Ramos (cell line): ENCODE results near the gene ZFPM1.
"Not testable (repeated sequence)": the region's sequence is repeated elsewhere in the genome, so short reads cannot be mapped to it uniquely, and the experiment has no call there.

ENCODE experiments used
- in situ Hi-C: fragments of 300-500 bp; cut with MboI; formaldehyde crosslinking; loops from one replicate; pipeline ENCODE4 v1.14.3; 2022; ENCODE audit warnings: low sequenced_read_pairs; ENCODE audit not compliant: unreplicated experiment

The ZFPM1 gene

DNA sequence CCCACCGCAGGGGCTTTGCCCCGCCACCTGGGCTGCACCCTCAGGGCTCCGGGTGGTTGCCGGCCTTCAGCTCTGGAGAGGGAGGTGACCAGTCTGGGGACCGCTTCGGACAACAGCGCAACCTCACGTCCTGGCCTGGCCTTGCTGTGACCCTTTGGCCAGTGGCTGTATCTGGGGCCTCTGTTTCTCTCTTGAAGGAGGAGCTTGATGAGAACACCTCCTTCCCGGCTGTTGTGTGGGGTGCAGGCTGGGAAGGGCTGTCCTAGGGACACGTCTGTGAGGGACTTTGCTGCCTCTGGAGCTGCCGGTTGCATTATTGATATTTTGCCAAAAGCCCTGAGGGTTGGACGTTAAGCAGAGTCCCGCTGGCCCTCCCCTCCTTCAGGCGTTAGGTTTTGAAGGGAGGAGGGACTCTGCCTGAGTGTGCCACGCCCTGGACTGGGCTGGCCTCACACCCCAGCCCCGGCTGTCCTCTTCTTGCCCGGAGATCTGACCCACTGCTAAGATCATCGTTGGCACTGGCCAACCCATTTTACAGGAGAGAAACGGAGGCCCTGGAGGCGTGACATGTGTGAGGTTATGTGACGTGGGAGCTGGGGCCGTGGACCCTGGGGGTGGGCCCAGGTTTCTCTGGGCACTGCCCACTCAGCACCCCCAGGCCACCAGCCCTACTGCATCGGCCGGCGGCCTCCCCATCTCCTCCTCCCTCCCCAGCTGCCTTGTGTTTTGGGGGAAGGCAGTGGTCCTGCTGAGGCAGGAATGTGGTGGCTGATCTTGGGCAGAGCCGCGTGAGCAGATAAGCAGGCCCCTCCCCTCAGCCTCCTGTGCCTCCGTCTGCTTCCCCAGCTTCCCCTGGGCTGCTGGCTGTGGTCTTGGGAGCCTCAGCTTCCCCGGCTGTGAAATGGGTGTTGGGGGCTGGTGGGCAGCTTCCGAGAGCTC, 8.5 kb downstream of the ZFPM1 start:
- in situ Hi-C loops: no loop called here

DNA sequence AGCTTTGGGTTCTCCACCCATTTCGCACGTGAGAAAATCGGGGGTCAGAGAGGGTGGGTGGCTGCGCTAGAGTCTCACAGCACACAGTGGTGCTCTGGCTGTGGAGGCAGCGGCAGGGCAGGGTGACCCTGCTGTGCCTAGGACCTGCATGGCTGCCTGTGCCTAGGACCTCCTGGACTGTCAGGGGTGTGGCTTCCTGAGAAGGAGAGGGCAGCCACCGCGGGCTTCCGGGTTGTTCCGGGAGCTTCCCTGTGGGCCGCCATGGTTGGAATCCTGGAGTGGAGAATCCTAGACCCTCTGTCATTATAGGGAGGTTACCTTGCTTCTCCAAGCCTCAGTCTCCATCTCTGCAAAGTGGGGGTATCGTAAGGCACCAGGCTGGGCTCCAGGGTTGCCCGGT, 9.3 kb downstream of the ZFPM1 start:
- in situ Hi-C loops: no loop called here

DNA sequence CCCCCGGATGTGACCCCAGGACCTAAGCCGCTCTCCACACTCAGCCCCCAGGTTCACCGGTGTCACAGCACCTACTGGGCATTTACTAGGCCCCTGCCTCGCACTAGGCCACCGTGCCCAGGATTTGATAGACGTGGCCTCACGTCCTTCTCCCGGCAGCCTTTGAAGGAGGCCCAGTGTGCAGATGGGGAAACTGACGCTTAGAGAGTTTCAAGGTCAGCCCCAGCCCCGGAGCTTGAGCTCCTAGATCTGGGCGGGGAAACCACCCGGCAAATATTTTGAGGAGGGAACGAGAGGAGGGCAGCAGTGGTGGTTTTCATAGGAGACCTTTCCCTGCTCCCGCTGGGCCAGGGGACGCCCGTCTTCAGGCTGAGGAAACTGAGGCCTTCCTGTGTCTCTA, 10.3 kb downstream of the ZFPM1 start:
- in situ Hi-C loops: no loop called here

DNA sequence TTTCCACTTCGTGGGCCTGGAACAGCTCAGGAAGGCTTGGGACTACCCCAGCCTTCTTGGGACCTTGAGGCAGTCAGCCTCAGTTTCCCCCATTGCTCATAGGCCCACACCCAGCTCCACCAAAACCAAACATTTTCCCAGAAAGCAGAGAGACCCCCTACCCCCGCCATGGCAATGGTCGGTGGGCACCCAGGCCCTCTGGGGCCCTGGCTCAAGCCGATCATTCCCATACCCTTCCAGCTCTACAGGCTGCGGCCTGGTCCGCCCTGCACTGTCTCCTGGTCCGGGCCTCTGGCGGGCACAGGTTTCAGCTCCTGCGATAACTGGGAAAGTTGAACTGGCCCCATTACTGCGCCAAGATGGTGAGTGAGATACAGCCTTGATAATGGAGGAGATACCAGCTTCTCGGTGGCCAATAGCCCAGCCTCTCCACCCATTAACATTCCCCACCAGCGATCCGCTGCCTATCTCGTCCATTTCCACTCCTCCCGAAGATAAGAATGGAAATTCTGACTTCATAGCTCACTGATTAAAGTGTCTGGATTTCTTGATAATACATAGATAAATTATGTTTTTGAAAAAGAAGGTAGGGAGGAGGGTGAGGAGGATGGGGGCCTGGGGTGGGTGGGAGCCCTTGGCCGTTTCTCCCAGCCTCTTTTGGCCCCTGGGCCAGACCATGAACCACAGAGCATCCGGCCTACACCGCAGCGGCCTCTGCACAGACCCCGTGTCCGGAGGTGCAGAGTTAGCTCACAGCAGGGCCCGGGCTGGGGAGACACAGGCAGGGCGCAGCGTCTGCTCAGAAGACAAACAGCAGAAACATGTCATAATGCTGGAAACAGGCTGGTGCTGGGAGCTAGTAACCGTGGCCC, 11.6 kb downstream of the ZFPM1 start:
- in situ Hi-C loops: no loop called here

GRCh38 chr16:88465387-88465983, 12.4 kb downstream of the ZFPM1 start:
- in situ Hi-C loops: no loop called here

GRCh38 chr16:88466175-88466862, 13.2 kb downstream of the ZFPM1 start:
- in situ Hi-C loops: no loop called here

- in situ Hi-C loops: no loop called here
Observed at GRCh38 chr16:88466949-88467348, 13.9 kb downstream of the ZFPM1 start.

- in situ Hi-C loops: no loop called here
Observed at GRCh38 chr16:88467541-88467944, 14.5 kb downstream of the ZFPM1 start.

GRCh38 chr16:88468275-88469129, 15.4 kb downstream of the ZFPM1 start:
- in situ Hi-C loops: no loop called here

- in situ Hi-C loops: no loop called here
Observed at GRCh38 chr16:88469615-88470395, 16.7 kb downstream of the ZFPM1 start.

- in situ Hi-C loops: not testable (repeated sequence)
Observed at GRCh38 chr16:88470396-88470680, 17.3 kb downstream of the ZFPM1 start.

GRCh38 chr16:88470696-88471095, 17.6 kb downstream of the ZFPM1 start:
- in situ Hi-C loops: not testable (repeated sequence)

- in situ Hi-C loops: no loop called here
Observed at GRCh38 chr16:88471115-88471514, 18.0 kb downstream of the ZFPM1 start.

GRCh38 chr16:88471575-88471974, 18.5 kb downstream of the ZFPM1 start:
- in situ Hi-C loops: no loop called here

GRCh38 chr16:88472069-88472468, 19.0 kb downstream of the ZFPM1 start:
- in situ Hi-C loops: no loop called here

GRCh38 chr16:88472637-88473205, 19.6 kb downstream of the ZFPM1 start:
- in situ Hi-C loops: no loop called here

DNA sequence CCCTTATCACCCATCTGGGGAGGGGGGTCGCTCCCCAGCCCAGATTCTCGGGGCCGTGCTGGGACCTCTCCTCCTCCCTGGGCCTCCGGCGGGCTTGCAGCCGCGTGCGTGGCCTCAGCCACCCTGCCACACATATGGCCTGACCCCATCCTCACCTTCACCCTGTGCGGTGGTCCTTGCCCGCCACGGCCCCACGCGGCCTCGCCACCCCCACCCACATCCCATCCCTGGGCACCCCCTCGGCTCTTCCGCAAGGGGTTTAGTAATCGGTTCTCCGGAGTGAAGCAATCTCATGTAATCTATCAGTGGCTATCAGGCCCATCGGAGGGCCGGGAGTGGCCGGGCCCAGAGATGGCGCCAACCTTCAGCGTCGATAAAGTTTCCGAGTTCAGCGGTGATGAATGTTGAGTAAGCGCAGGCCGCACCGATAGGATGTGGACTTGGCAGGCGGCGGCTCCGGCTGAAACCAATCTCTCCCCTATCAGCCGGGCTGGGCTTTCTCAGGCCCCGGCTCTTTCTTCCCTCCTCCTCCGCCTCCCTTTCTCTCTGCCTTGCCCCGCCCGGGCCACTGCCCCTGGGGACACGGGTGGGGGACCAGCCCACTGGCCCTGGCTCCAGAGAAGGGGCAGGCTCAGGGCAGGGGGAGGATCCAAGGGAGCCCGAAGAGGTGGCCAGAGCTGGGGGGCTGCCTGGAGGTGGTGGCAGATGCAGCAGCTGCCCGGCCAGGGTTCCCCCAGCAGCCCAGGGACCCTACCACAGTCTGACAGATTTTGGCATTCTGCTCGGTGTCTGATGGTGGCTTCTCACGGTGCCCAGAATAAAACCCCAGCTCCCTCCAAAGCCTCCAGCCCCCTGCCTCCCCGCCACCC, 20.8 kb downstream of the ZFPM1 start:
- in situ Hi-C loops: no loop called here
